HG03457 (cell line): Measurements from ENCODE around the gene CCT3.
"Not testable (repeated sequence)": the region's sequence is repeated elsewhere in the genome, so short reads cannot be mapped to it uniquely, and the experiment has no call there.

Experiments
- ATAC-seq: cut with Tn5 transposase; IDR thresholded peaks from one replicate; pipeline ENCODE4 v1.9.1; 2021; ENCODE audit warnings: moderate number of reproducible peaks; ENCODE audit not compliant: unreplicated experiment

Gene CCT3

GRCh38 chr1:156338180-156338976 lies at the start of gene CCT3, which contains the start of gene TSACC:
TSS of gene CCT3 (minus strand) at chr1:156338292. CDS start at chr1:156338184, 108 bp downstream.
TSS of gene TSACC (plus strand) at chr1:156338526. CDS start at chr1:156339758, 1,232 bp downstream.
- ATAC-seq = peak; percentile 78

GRCh38 chr1:156387870-156388173 lies 49.7 kb upstream of the CCT3 start:
- ATAC-seq = no peak

- no peak for ATAC-seq
These were observed 49.1 kb upstream of the CCT3 start for GRCh38 chr1:156386949-156387869.

- no peak for ATAC-seq
These were observed 48.2 kb upstream of the CCT3 start for GRCh38 chr1:156386134-156386901.

GRCh38 chr1:156385534-156386031 lies 47.5 kb upstream of the CCT3 start:
- ATAC-seq = no peak

GRCh38 chr1:156384658-156385057 lies 46.6 kb upstream of the CCT3 start:
- ATAC-seq = no peak

GRCh38 chr1:156384007-156384406 lies 45.9 kb upstream of the CCT3 start:
- no peak for ATAC-seq

- no peak for ATAC-seq
These were observed 44.9 kb upstream of the CCT3 start for GRCh38 chr1:156383023-156383422.

- ATAC-seq = no peak
These were observed 44.5 kb upstream of the CCT3 start for GRCh38 chr1:156382561-156382960.

GRCh38 chr1:156379420-156380165 lies 41.5 kb upstream of the CCT3 start:
- no peak for ATAC-seq

- ATAC-seq = no peak
These were observed 40.5 kb upstream of the CCT3 start for GRCh38 chr1:156378557-156378956.

- no peak for ATAC-seq
These were observed 39.1 kb upstream of the CCT3 start for GRCh38 chr1:156376958-156377919.

- ATAC-seq = no peak
These were observed 38.1 kb upstream of the CCT3 start for GRCh38 chr1:156376146-156376545.

GRCh38 chr1:156373546-156373945 lies 35.5 kb upstream of the CCT3 start:
- ATAC-seq = no peak

GRCh38 chr1:156372876-156373275 lies 34.8 kb upstream of the CCT3 start:
- ATAC-seq = no peak

GRCh38 chr1:156372265-156372586 lies 34.1 kb upstream of the CCT3 start:
- ATAC-seq = no peak

GRCh38 chr1:156371553-156372264 lies 33.6 kb upstream of the CCT3 start:
- no peak for ATAC-seq

GRCh38 chr1:156369685-156370286 lies 31.7 kb upstream of the CCT3 start:
- ATAC-seq = not testable (repeated sequence)
